HepG2 (cell line): ENCODE measurements around the gene C3orf70. TPM values are rescaled to one million over a fixed set of nuclear protein-coding genes. Genes with fewer than 3 reads are reported as not detected.

Experiments
- DNMT3B ChIP-seq: conservative IDR thresholded peaks from 2 replicates; pipeline ENCODE4 v1.6.1; 2016; ENCODE audit warnings: missing biosample characterization, control low read depth
- E2F5 ChIP-seq: sonication (generic); formaldehyde crosslinking; conservative IDR thresholded peaks from 2 replicates; pipeline ENCODE4 v1.4.0; 2020; ENCODE audit warnings: missing genetic modification reagents
- MED13 ChIP-seq: sonication (generic); formaldehyde crosslinking; IDR thresholded peaks from 2 replicates; pipeline ENCODE4 v1.5.0; 2020; ENCODE audit warnings: missing genetic modification reagents
- POGK ChIP-seq: sonication (generic); formaldehyde crosslinking; conservative IDR thresholded peaks from 2 replicates; pipeline ENCODE4 v1.8.0; 2022; ENCODE audit warnings: mild to moderate bottlenecking, moderate library complexity, missing genetic modification reagents
- PRMT3 ChIP-seq: sonication (generic); formaldehyde crosslinking; IDR thresholded peaks from 2 replicates; pipeline ENCODE4 v1.8.1; 2022; ENCODE audit warnings: low read depth, mild to moderate bottlenecking, moderate library complexity, missing genetic modification reagents, borderline replicate concordance
- REL ChIP-seq: sonication (generic); formaldehyde crosslinking; conservative IDR thresholded peaks from 2 replicates; pipeline ENCODE4 v1.8.0; 2022; ENCODE audit warnings: mild to moderate bottlenecking, missing genetic modification reagents, moderate library complexity
- RNF2 ChIP-seq: fragments of 450-650 bp; conservative IDR thresholded peaks from 2 replicates; pipeline ENCODE4 v1.6.1; 2016; ENCODE audit warnings: low read depth
- SMAD1 ChIP-seq: sonication (generic); formaldehyde crosslinking; IDR thresholded peaks from 2 replicates; pipeline ENCODE4 v1.4.0; 2020; ENCODE audit warnings: missing genetic modification reagents, low read depth, mild to moderate bottlenecking, borderline replicate concordance
- SRSF4 ChIP-seq: fragments of 200-400 bp; formaldehyde crosslinking; IDR thresholded peaks from one replicate; pipeline ENCODE4 v1.6.1; 2018; ENCODE audit warnings: mild to moderate bottlenecking, low read depth, low read length, moderate library complexity; ENCODE audit not compliant: poor library complexity, severe bottlenecking
- ZFP90 ChIP-seq: sonication (generic); formaldehyde crosslinking; IDR thresholded peaks from 2 replicates; pipeline ENCODE4 v1.8.0; 2022; ENCODE audit warnings: missing genetic modification reagents, mild to moderate bottlenecking, inconsistent platforms, borderline replicate concordance
- ZFYVE20 ChIP-seq: sonication (generic); formaldehyde crosslinking; IDR thresholded peaks from 2 replicates; pipeline ENCODE4 v1.8.0; 2023; ENCODE audit warnings: low read depth, mild to moderate bottlenecking, moderate library complexity, missing genetic modification reagents, borderline replicate concordance
- ZNF142 ChIP-seq: sonication (generic); formaldehyde crosslinking; IDR thresholded peaks from 2 replicates; pipeline ENCODE4 v1.4.0; 2020; ENCODE audit warnings: missing genetic modification reagents
- ZNF232 ChIP-seq: sonication (generic); formaldehyde crosslinking; IDR thresholded peaks from 2 replicates; pipeline ENCODE4 v1.4.0; 2020; ENCODE audit warnings: missing genetic modification reagents, borderline replicate concordance
- ZNF451 ChIP-seq: sonication (generic); formaldehyde crosslinking; IDR thresholded peaks from 2 replicates; pipeline ENCODE4 v1.5.0; 2020; ENCODE audit warnings: mild to moderate bottlenecking, missing genetic modification reagents
- ZNF557 ChIP-seq: sonication (generic); formaldehyde crosslinking; IDR thresholded peaks from 2 replicates; pipeline ENCODE4 v1.4.0; 2020; ENCODE audit warnings: missing genetic modification reagents
- ZNF724P ChIP-seq: sonication (generic); formaldehyde crosslinking; IDR thresholded peaks from 2 replicates; pipeline ENCODE4 v1.8.0; 2022; ENCODE audit warnings: missing genetic modification reagents, borderline replicate concordance
- ZNF784 ChIP-seq: sonication (generic); formaldehyde crosslinking; IDR thresholded peaks from 2 replicates; pipeline ENCODE4 v1.5.1; 2020; ENCODE audit warnings: missing genetic modification reagents, mild to moderate bottlenecking, borderline replicate concordance
- ZNF839 ChIP-seq: sonication (generic); formaldehyde crosslinking; IDR thresholded peaks from 2 replicates; pipeline ENCODE4 v1.4.0; 2020; ENCODE audit warnings: missing genetic modification reagents, mild to moderate bottlenecking, borderline replicate concordance
- polyA plus RNA-seq, 8 experiments: library from polyadenylated mRNA; depleted of rRNA in 3 of 8; stranded (reverse) in 7 of 8; unstranded in 1 of 8; fragments of >200 nt; fragmentation: Illumina TruSeq in 4 of 8; extraction: Trizol in 4 of 8; gene quantifications; 2 replicates each; pipeline versions ENCODE4 v1.2.1 to v1.2.3, GENCODE V29; 2011 to 2016; ENCODE audit warnings: low read depth in 4 of 8, missing spikeins in 1 of 8, mixed read lengths in 1 of 8; ENCODE audit not compliant: insufficient read depth in 1 of 8
- total RNA-seq, 5 experiments: library from RNA; depleted of rRNA; stranded (reverse); fragments of >200 nt; fragmentation: Illumina TruSeq; extraction: Trizol; gene quantifications; 2 replicates each; pipeline ENCODE4 v1.2.3, GENCODE V29; 2016; ENCODE audit warnings: low read depth in 1 of 5

The C3orf70 gene
- total and polyA plus RNA-seq, 2 of the 13 experiments (the other 11 are each of a cell fraction or from before 2014, with no cell fraction given): 0.79 to 2.4 TPM

GRCh38 chr3:185152410-185153170 is at the start of gene C3orf70 (continued):
- TF ChIP-seq E2F5 (CRISPR knock-in tag): 0 out of 2 replicates have a peak, but pooled peaks have one; percentile 15
- peak; percentile 82; the same call in 1 of the 2 replicates for TF ChIP-seq REL (CRISPR knock-in tag)
- TF ChIP-seq ZNF232: peak; percentile 46; the same call in 1 of the 2 replicates
- peak; percentile 19; the same call in 1 of the 2 replicates for TF ChIP-seq ZFYVE20
- TF ChIP-seq ZFP90 (CRISPR knock-in tag): peak; percentile 51; the same call in 1 of the 2 replicates
- TF ChIP-seq SRSF4: no peak
- TF ChIP-seq MED13 (CRISPR knock-in tag): peak; percentile 51; the same call in 1 of the 2 replicates
- 0 out of 2 replicates have a peak, but pooled peaks have one; percentile 52 for TF ChIP-seq ZNF839
- TF ChIP-seq ZNF557 (CRISPR knock-in tag): 0 out of 2 replicates have a peak, but pooled peaks have one; percentile 28
- TF ChIP-seq SMAD1 (CRISPR knock-in tag): 0 out of 2 replicates have a peak, but pooled peaks have one; percentile 32
- peak; percentile 54; the same call in 1 of the 2 replicates for TF ChIP-seq PRMT3 (CRISPR knock-in tag)
- peak; percentile 76; the same call in 1 of the 2 replicates for TF ChIP-seq RNF2
- peak; percentile 62; the same call in 1 of the 2 replicates for TF ChIP-seq POGK (CRISPR knock-in tag)
- TF ChIP-seq ZNF451 (CRISPR knock-in tag): 0 out of 2 replicates have a peak, but pooled peaks have one; percentile 42
- peak; percentile 72 for TF ChIP-seq ZNF142 (CRISPR knock-in tag)
- TF ChIP-seq DNMT3B (CRISPR knock-in tag): no peak
- TF ChIP-seq ZNF784: peak; percentile 22; the same call in 1 of the 2 replicates
- TF ChIP-seq ZNF724P: no peak
